NT2/D1 (cell line): ENCODE results near the gene DGKH.

Experiments used
- DNase-seq: peaks from one replicate; pipeline ENCODE4 v3.0.0-alpha.2; 2011; ENCODE audit warnings: low read depth, low spot score
- H3K27me3 ChIP-seq: 2 replicates; pipeline ENCODE4 v1.6.0; 2011; ENCODE audit warnings: mild to moderate bottlenecking; ENCODE audit not compliant: insufficient read length, insufficient read depth
- H3K36me3 ChIP-seq: 2 replicates; pipeline ENCODE4 v1.6.1; 2011; ENCODE audit warnings: mild to moderate bottlenecking, low read length, mixed read lengths; ENCODE audit not compliant: insufficient read depth, insufficient read length
- H3K4me1 ChIP-seq: 2 replicates; pipeline ENCODE4 v1.5.1; 2011; ENCODE audit not compliant: insufficient read depth, insufficient read length
- H3K4me3 ChIP-seq: 2 replicates; pipeline ENCODE4 v1.5.1; 2011; ENCODE audit warnings: low read depth; ENCODE audit not compliant: insufficient read length
- H3K9ac ChIP-seq: 2 replicates; pipeline ENCODE4 v1.6.0; 2011; ENCODE audit warnings: low read depth; ENCODE audit not compliant: insufficient read length
- H3K9me3 ChIP-seq: 2 replicates; pipeline ENCODE4 v1.5.1; 2011; ENCODE audit warnings: mild to moderate bottlenecking, low read length; ENCODE audit not compliant: insufficient read depth
- SUZ12 ChIP-seq: IDR thresholded peaks from 2 replicates; pipeline ENCODE4 v1.6.1; 2011; ENCODE audit not compliant: insufficient read length, insufficient read depth; ENCODE audit errors: extremely low read depth
- YY1 ChIP-seq: IDR thresholded peaks from 2 replicates; pipeline ENCODE4 v1.6.1; 2011; ENCODE audit not compliant: insufficient read length, insufficient read depth
- ZNF274 ChIP-seq: IDR thresholded peaks from 2 replicates; pipeline ENCODE4 v1.6.1; 2011; ENCODE audit warnings: mild to moderate bottlenecking, low read depth, low read length

DGKH gene

DNA sequence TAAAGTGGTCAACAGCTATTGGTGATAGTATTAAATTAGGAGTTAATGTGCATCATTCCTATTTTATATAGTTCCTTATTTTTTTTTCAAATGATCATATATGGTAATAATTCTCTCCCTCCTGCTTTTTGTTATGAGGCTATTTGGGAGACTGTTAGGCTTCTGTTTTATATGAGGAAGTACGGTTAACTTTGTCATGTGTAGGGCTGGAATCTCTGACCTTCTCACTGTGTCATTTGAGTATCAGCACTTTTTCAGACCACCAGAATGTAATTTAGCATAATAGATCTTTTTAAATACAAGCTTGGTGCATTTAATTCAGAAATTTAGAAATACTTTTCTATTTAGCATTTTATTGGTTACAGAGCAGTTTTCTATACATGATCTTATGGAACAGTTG lies 7.7 kb downstream of the DGKH start:
- H3K4me3 ChIP-seq, result no peak overlapping the region
- H3K9me3 ChIP-seq, result no peaks in the 10 kb centered on the region
- no peaks in the 10 kb centered on the region for H3K4me1 ChIP-seq
- TF ChIP-seq SUZ12 (no peak), ZNF274 (no peak), YY1 (no peak)
- H3K36me3 ChIP-seq, result no peaks in the 10 kb centered on the region
- DNase-seq, result no peak
- no peak overlapping the region for H3K9ac ChIP-seq
- H3K27me3 ChIP-seq, result no peaks in the 10 kb centered on the region

DNA sequence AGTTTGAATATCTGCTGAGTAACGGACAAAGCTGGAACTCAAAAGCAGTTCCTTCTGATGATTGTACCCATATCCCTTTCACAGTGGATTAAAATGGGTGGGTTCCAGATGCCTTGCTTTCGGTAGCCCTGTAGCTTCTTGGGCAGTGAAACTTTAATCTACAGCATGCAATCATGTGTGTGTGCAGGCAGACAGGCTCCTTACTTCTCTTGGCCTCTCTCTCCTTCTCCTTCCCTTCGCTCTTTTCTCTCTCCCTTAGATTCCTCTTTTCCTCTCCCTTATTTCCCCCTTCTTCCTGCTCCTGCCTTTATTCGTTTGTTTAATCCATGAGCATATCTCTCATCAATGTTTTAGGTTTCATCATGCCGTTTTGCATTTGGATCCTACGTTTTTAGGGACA lies 8.1 kb downstream of the DGKH start:
- TF ChIP-seq YY1 (no peak), ZNF274 (no peak), SUZ12 (no peak)
- no peaks in the 10 kb centered on the region for H3K4me1 ChIP-seq
- no peaks in the 10 kb centered on the region for H3K9me3 ChIP-seq
- no peaks in the 10 kb centered on the region for H3K27me3 ChIP-seq
- no peak for DNase-seq
- no peaks in the 10 kb centered on the region for H3K36me3 ChIP-seq
- H3K9ac ChIP-seq, result no peak overlapping the region
- H3K4me3 ChIP-seq, result no peak overlapping the region

DNA sequence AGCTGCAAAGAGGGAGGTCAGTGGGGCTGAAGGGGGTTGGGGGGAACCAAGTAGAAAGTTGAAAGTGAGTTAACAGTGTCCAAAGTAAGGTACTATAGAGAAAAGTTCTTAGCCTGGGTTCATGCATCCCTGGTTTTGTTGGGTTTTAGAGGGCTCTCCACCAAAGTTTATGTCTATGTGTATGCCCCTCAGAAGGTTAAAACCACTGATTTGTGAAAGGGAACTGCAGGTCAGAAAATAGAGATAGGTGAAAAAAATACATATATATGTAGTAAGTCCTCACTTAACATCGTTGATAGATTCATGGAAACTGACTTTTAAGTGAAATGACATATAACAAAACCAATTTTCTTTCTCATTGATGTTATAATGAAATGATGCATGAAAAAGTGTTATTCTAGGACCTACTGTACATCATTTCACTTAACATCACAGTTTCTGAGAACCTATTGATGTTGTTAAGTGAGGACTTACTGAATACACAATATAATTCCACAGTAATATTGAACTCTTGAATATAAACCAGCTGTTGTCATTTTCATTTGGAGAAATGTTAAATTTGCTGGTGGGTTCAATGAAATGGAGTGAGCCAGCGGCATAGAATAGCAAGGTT lies 9.6 kb downstream of the DGKH start:
- TF ChIP-seq YY1, result no peak
- TF ChIP-seq SUZ12, result no peak
- TF ChIP-seq ZNF274, result no peak
- no peaks in the 10 kb centered on the region for H3K27me3 ChIP-seq
- no peak overlapping the region for H3K4me3 ChIP-seq
- no peaks in the 10 kb centered on the region for H3K36me3 ChIP-seq
- no peak overlapping the region for H3K9ac ChIP-seq
- no peaks in the 10 kb centered on the region for H3K9me3 ChIP-seq
- no peaks in the 10 kb centered on the region for H3K4me1 ChIP-seq
- DNase-seq, result no peak

DNA sequence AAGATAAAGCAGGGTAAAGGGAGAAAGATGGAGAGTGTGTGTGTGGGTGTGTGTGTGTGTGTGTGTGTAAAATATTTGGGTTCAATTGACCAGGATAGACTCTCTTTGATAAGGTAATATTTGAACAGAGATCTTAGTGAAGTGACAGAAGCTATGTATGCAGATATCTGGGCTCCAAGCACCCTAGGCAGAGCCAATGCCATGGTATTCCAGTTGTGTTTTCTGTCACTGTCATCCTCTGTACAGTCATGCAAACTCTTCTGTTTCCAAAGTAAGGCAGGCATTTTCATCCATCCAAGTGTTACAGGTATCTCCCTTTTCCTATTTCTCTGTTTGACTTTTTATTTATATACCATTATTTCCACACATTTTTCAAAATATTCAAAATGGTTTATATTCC lies 13.5 kb downstream of the DGKH start:
- DNase-seq, result no peak
- Histone ChIP-seq H3K4me1 (no peaks in the 10 kb centered on the region), H3K4me3 (no peak overlapping the region), H3K9ac (no peak overlapping the region), H3K9me3 (no peaks in the 10 kb centered on the region), H3K36me3 (no peaks in the 10 kb centered on the region), H3K27me3 (no peaks in the 10 kb centered on the region)
- TF ChIP-seq ZNF274 (no peak), YY1 (no peak), SUZ12 (no peak)

DNA sequence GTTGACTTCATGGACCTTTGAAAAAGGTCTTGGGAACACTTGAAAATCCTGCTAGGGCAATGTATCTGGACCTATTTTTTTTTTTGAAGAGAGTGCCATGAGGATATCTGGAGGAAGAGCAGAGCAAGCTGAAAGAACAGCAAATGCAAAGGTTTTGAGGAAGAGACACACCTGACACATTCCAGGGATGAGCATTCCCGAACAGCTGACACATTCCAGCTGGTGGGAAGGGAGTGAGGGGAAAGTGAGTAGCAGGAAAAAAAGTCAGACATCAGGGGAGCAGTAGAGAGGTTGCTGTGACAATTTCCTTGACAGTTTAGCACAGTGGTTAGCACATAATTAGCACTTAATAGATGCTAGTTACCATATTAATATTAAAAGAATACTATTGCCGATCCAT lies 14.7 kb downstream of the DGKH start:
- no peaks in the 10 kb centered on the region for H3K27me3 ChIP-seq
- no peaks in the 10 kb centered on the region for H3K9me3 ChIP-seq
- DNase-seq, result no peak
- no peak overlapping the region for H3K4me3 ChIP-seq
- no peak for TF ChIP-seq SUZ12
- no peak for TF ChIP-seq YY1
- TF ChIP-seq ZNF274, result no peak
- H3K9ac ChIP-seq, result no peak overlapping the region
- no peaks in the 10 kb centered on the region for H3K36me3 ChIP-seq
- H3K4me1 ChIP-seq, result no peaks in the 10 kb centered on the region

DNA sequence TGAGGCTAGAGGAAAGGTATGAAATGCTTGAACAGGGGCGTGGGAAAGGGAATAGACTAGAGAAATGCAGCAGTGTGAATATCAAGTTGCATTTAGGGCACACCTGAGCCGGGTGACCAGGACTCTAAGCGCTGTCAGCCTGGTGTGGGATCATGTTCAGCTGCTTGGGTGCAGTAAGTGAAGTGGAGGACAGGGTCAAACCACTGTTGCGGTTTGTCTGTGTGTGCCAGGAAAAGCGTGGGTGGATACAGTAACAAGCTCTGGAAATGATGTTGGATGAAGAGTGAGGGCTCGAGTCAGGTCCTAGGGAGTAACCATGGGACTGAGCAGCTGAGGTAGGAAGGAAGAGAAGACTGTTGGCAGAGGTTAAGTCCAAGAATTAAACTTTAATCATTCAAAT lies 15.8 kb downstream of the DGKH start:
- H3K4me1 ChIP-seq, result no peaks in the 10 kb centered on the region
- H3K9ac ChIP-seq, result no peak overlapping the region
- DNase-seq, result no peak
- no peaks in the 10 kb centered on the region for H3K36me3 ChIP-seq
- no peak overlapping the region for H3K4me3 ChIP-seq
- no peaks in the 10 kb centered on the region for H3K27me3 ChIP-seq
- H3K9me3 ChIP-seq, result no peaks in the 10 kb centered on the region
- no peak for TF ChIP-seq SUZ12
- no peak for TF ChIP-seq ZNF274
- no peak for TF ChIP-seq YY1

DNA sequence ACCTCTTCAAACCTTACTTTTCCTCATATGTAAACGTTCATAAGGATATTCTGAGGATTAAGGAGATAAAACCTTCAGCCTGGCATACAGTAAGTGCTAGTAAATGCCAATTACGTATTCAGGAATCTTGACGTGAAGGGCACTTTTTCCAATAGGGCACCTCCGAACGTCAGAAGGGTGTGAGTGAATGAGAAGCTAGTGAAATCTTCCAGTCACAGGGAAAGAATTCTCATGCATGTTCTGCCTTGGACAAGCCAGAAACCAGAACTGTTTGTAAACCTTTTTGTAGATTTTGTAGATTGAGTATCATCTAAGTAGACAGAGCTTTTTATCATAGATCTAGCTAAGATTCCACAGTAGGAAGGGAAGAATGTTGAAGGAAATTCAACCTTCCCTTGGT lies 16.5 kb downstream of the DGKH start:
- Histone ChIP-seq H3K36me3 (no peaks in the 10 kb centered on the region), H3K27me3 (no peaks in the 10 kb centered on the region), H3K4me1 (no peaks in the 10 kb centered on the region), H3K9ac (no peak overlapping the region), H3K4me3 (no peak overlapping the region), H3K9me3 (no peaks in the 10 kb centered on the region)
- TF ChIP-seq YY1, result no peak
- no peak for TF ChIP-seq ZNF274
- TF ChIP-seq SUZ12, result no peak
- no peak for DNase-seq

DNA sequence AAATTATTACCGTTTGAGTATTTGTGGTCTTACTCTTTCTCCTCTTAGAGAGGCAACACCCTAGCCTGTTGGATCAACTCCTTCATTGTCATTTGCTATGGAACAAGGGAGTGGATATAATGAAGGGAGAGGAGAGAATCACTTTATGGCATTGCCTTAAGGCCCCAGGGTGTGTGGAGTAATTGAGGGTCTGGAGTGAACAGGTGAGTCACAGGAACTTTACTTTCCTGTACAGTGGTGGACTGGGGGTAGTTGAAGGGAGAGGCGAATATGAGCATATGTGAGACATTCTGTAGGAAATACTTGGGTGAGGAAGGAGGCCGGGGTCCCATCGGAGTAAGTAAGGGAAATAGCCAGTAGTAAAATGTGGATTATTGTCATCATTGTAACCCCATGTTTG lies 17.0 kb downstream of the DGKH start:
- Histone ChIP-seq H3K27me3 (no peaks in the 10 kb centered on the region), H3K4me1 (no peaks in the 10 kb centered on the region), H3K9me3 (no peaks in the 10 kb centered on the region), H3K4me3 (no peak overlapping the region), H3K36me3 (no peaks in the 10 kb centered on the region), H3K9ac (no peak overlapping the region)
- no peak for DNase-seq
- TF ChIP-seq ZNF274, result no peak
- TF ChIP-seq YY1, result no peak
- TF ChIP-seq SUZ12, result no peak
